Thyroid gland (tissue), 4 donors: ENCODE results near the gene IL6R. TPM values are rescaled to one million over a fixed set of nuclear protein-coding genes. Genes with fewer than 3 reads are reported as not detected.

Experiments used
- DNase-seq, 2 donors: peaks; one replicate each; pipeline ENCODE4 v3.0.0-alpha.2; 2019
- H3K27ac ChIP-seq, 3 donors: fragments of 200-600 bp; sonication (generic); 1 replicate in 2 of 3; 2 replicates in 1 of 3; pipeline ENCODE4 v1.5.1; 2016 to 2019; ENCODE audit warnings: mild to moderate bottlenecking in 1 of 3, moderate library complexity in 1 of 3
- H3K27me3 ChIP-seq: fragments of 200-600 bp; sonication (generic); one replicate; pipeline ENCODE4 v1.5.1; 2019
- H3K36me3 ChIP-seq, 2 donors: fragments of 200-600 bp; sonication (generic); one replicate each; pipeline ENCODE4 v1.5.1; 2016 to 2019
- H3K4me1 ChIP-seq, 2 donors: fragments of 200-600 bp; sonication (generic); one replicate each; pipeline ENCODE4 v1.5.1; 2017 to 2019
- H3K4me3 ChIP-seq, 3 donors: fragments of 200-600 bp; sonication (generic); replicated peaks in 1 of 3; 1 replicate in 2 of 3; 2 replicates in 1 of 3; pipeline ENCODE4 v1.5.1; 2016; ENCODE audit warnings: mild to moderate bottlenecking in 1 of 3
- H3K9me3 ChIP-seq: fragments of 200-600 bp; sonication (generic); one replicate; pipeline ENCODE4 v1.5.1; 2017
- CTCF ChIP-seq, 6 experiments: fragments of 200-600 bp in 3 of 6; fragments of 450-650 bp in 3 of 6; sonication (generic) in 3 of 6; IDR thresholded peaks; one replicate each; pipeline ENCODE4 v1.5.1; 2016 to 2019; ENCODE audit warnings: antibody characterized with exemption in 6 of 6, mild to moderate bottlenecking in 2 of 6, inconsistent platforms in 1 of 6, moderate library complexity in 1 of 6
- POLR2A ChIP-seq, 2 donors: fragments of 450-650 bp; IDR thresholded peaks; one replicate each; pipeline ENCODE4 v1.6.1; 2017; ENCODE audit warnings: antibody characterized with exemption in 2 of 2, mild to moderate bottlenecking in 2 of 2, moderate library complexity in 1 of 2
- WGBS, 2 donors: methylation state at CpG; one replicate each; pipeline ENCODE4 v1.1.5; 2017; 5-methylcytosine and 5-hydroxymethylcytosine counted together
- intact Hi-C: fragments of 100-400 bp; cut with DNase I; formaldehyde crosslinking; loops from one replicate; pipeline ENCODE4 v1.15.1; 2023
- total RNA-seq, 4 donors: library from RNA; depleted of rRNA; stranded (reverse); fragments of >200 nt; gene quantifications; one replicate each; pipeline ENCODE4 v1.2.3, GENCODE V29; 2016

The IL6R gene
- total RNA-seq, 4 donors from 2014 or later, result 4.4 to 15.3 (median 7.4) TPM

- 79 to 86% methylated on average over 17 of the region's 17 CpGs for WGBS, 2 donors
- peaks cover 11 to 13% of the 10 kb centered on the region in 2 donors for H3K4me1 ChIP-seq
- no peaks in the 10 kb centered on the region for H3K27me3 ChIP-seq
- intact Hi-C loops, result no loop called here
- no peak overlapping the region for H3K4me3 ChIP-seq
- H3K27ac ChIP-seq, result no peak overlapping the region
- no peak for TF ChIP-seq CTCF (IDR thresholded peaks at IDR 0.05)
- TF ChIP-seq POLR2A (IDR thresholded peaks at IDR 0.05), result no peak
- DNase-seq, result no peak
- H3K36me3 ChIP-seq, result peaks cover 0 to 6% of the 10 kb centered on the region in 2 donors
- no peaks in the 10 kb centered on the region for H3K9me3 ChIP-seq
These were observed 24.9 kb downstream of the IL6R start for GRCh38 chr1:154429841-154430611.

DNA sequence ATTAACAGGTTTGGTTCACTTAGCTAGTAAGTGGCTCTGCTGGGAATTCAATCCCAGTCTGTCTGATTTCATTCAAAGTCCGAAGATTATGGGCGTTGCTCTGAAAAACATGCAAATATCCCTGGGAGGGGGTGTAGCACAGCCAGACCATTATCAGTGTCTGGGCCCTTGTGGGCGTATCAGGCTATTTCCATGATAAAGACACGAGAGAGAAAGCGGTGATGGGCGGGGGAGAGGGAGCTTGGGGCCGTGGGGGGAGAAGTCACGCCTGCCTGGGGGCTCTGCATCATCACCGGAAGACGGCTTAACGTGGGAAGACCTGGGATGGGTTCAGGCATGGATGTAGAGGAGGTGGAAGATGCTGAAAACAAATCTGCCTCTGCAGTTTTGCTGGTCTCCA lies 25.8 kb downstream of the IL6R start:
- no peaks in the 10 kb centered on the region for H3K9me3 ChIP-seq
- 71 to 81% methylated on average over 11 of the region's 11 CpGs for WGBS, 2 donors
- H3K27ac ChIP-seq, result no peak overlapping the region
- TF ChIP-seq CTCF (IDR thresholded peaks at IDR 0.05) (no peak), POLR2A (IDR thresholded peaks at IDR 0.05) (no peak)
- peaks cover 11 to 13% of the 10 kb centered on the region in 2 donors for H3K4me1 ChIP-seq
- H3K27me3 ChIP-seq, result no peaks in the 10 kb centered on the region
- H3K36me3 ChIP-seq, result peaks cover 0 to 10% of the 10 kb centered on the region in 2 donors
- DNase-seq, result no peak
- intact Hi-C loops, result no loop called here
- no peak overlapping the region for H3K4me3 ChIP-seq

DNA sequence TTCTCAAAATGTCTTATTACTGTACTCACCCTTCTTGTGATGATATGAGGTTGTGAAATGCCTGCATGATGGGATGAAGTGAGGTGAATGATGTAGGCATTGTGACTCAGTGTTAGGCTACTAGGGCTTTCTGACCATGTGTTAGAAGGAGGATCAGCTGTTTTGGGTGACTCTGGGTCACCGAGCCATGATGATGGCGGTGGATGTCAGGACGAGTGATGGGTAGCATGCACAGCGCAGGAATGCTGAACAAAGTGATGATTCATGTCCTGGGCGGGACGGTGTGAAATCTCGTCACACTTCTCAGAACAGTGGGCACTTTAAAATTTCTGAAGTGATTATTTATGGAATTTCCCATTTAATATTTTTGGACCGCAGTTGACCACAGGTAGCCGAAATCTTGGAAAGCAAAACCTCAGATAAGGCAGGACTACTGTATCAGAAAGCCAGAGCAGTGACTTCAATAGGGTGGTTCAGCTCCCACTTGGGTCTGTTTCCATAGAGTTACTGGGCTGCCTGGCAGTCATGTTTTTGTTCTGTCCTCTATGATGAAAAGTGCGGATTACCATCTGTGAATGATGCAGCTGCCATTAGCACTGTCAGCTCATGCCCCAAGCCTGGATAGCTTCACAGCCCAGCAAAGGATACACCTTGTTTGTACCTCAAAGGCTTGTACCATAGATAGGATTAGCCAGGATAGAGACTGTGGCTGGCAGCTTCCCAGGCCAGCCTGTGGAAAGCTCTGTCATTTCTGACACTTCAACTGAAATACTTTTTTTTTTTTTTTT lies 26.6 kb downstream of the IL6R start:
- intact Hi-C loops, result no loop called here
- no peaks in the 10 kb centered on the region for H3K9me3 ChIP-seq
- H3K27ac ChIP-seq, result no peak overlapping the region
- no peaks in the 10 kb centered on the region for H3K27me3 ChIP-seq
- 83 to 90% methylated on average over 10 of the region's 10 CpGs for WGBS, 2 donors
- no peak overlapping the region for H3K4me3 ChIP-seq
- peaks cover 4 to 12% of the 10 kb centered on the region in 2 donors for H3K36me3 ChIP-seq
- no peak for DNase-seq
- TF ChIP-seq CTCF (IDR thresholded peaks at IDR 0.05), result no peak
- no peak for TF ChIP-seq POLR2A (IDR thresholded peaks at IDR 0.05)
- H3K4me1 ChIP-seq, result peaks cover 11 to 13% of the 10 kb centered on the region in 2 donors

GRCh38 chr1:154433161-154433764 lies 28.1 kb downstream of the IL6R start:
- no peaks in the 10 kb centered on the region for H3K27me3 ChIP-seq
- H3K4me3 ChIP-seq, result no peak overlapping the region
- H3K27ac ChIP-seq, result no peak overlapping the region
- 85 to 89% methylated on average over 6 to 8 of the region's 9 CpGs for WGBS, 2 donors
- H3K9me3 ChIP-seq, result no peaks in the 10 kb centered on the region
- DNase-seq, result no peak
- intact Hi-C loops, result no loop called here
- TF ChIP-seq CTCF (IDR thresholded peaks at IDR 0.05) (no peak), POLR2A (IDR thresholded peaks at IDR 0.05) (no peak)
- H3K36me3 ChIP-seq, result peaks cover 4 to 12% of the 10 kb centered on the region in 2 donors
- H3K4me1 ChIP-seq, result peaks cover 0 to 6% of the 10 kb centered on the region in 2 donors
